ENCODE measurements around the gene CARD19. TPM values are rescaled to one million over a fixed set of nuclear protein-coding genes. Genes with fewer than 3 reads are reported as not detected.

Gene CARD19
- total and polyA plus RNA-seq, 11 donors = 24.2 to 46.2 (median 30.5) TPM

GRCh38 chr9:93079371-93079770, 16.6 kb upstream of the CARD19 start:
- WGBS, 4 donors = 91 to 100% (median 95%) methylated on average over 7 to 13 of the region's 13 CpGs
- TF ChIP-seq POLR2A (IDR thresholded peaks at IDR 0.05) (no peak), CTCF (IDR thresholded peaks at IDR 0.05) (no peak)
- H3K9me3 ChIP-seq = no peaks in the 10 kb centered on the region
- intact Hi-C loops (cut with DNase I) = no loop called here
- H3K36me3 ChIP-seq = no peaks in the 10 kb centered on the region
- no peak overlapping the region for H3K4me3 ChIP-seq
- ATAC-seq = no peak
- DNase-seq = peak in 1 of 5 donors; percentile 9
- H3K4me1 ChIP-seq = peaks cover 0 to 14% (median 0%) of the 10 kb centered on the region in 12 donors
- no peaks in the 10 kb centered on the region for H3K27me3 ChIP-seq
- no peak overlapping the region for H3K27ac ChIP-seq

- H3K27me3 ChIP-seq = no peaks in the 10 kb centered on the region
- intact Hi-C loops (cut with DNase I) = loop anchor here in 1 of 10 donors (10.0 kb wide), 2 partner anchors 66 to 116 kb away; no protein-coding TSS in a partner anchor
- H3K4me3 ChIP-seq = no peak overlapping the region
- no peak for TF ChIP-seq CTCF (IDR thresholded peaks at IDR 0.05)
- TF ChIP-seq POLR2A (IDR thresholded peaks at IDR 0.05) = no peak
- WGBS, 4 donors = 84 to 97% (median 95%) methylated on average over 8 to 9 of the region's 9 CpGs
- no peak overlapping the region for H3K27ac ChIP-seq
- H3K4me1 ChIP-seq = peaks cover 0 to 14% (median 0%) of the 10 kb centered on the region in 12 donors
- peak in 1 of 5 donors; percentile 16 for DNase-seq
- no peaks in the 10 kb centered on the region for H3K9me3 ChIP-seq
- H3K36me3 ChIP-seq = no peaks in the 10 kb centered on the region
- no peak for ATAC-seq
Observed at GRCh38 chr9:93080406-93080805, 15.6 kb upstream of the CARD19 start.

- TF ChIP-seq POLR2A (IDR thresholded peaks at IDR 0.05) = no peak
- no peak for TF ChIP-seq CTCF (IDR thresholded peaks at IDR 0.05)
- DNase-seq = peak in 2 of 5 donors; percentile 6 to 8
Observed at GRCh38 chr9:93081081-93081529, 14.9 kb upstream of the CARD19 start.

GRCh38 chr9:93081931-93082330, 14.1 kb upstream of the CARD19 start:
- TF ChIP-seq CTCF (IDR thresholded peaks at IDR 0.05) (no peak), POLR2A (IDR thresholded peaks at IDR 0.05) (no peak)
- Histone ChIP-seq H3K4me1 (peaks cover 0 to 14% (median 0%) of the 10 kb centered on the region in 12 donors), H3K9me3 (no peaks in the 10 kb centered on the region), H3K36me3 (no peaks in the 10 kb centered on the region), H3K27ac (no peak overlapping the region), H3K27me3 (no peaks in the 10 kb centered on the region), H3K4me3 (no peak overlapping the region)
- ATAC-seq (no peak), DNase-seq (no peak)
- intact Hi-C loops (cut with DNase I) = loop anchor here in 1 of 10 donors (10.0 kb wide), 2 partner anchors 67 to 117 kb away; no protein-coding TSS in a partner anchor
- WGBS, 4 donors = 91 to 96% (median 93%) methylated on average over 3 of the region's 3 CpGs

More at GRCh38 chr9:93081081-93081529, 14.9 kb upstream of the CARD19 start:
- H3K4me1 ChIP-seq = peaks cover 0 to 14% (median 0%) of the 10 kb centered on the region in 12 donors
- no peak overlapping the region for H3K4me3 ChIP-seq
- H3K27ac ChIP-seq = no peak overlapping the region
- H3K9me3 ChIP-seq = no peaks in the 10 kb centered on the region
- no peaks in the 10 kb centered on the region for H3K36me3 ChIP-seq
- WGBS, 4 donors = 87 to 91% (median 89%) methylated on average over 9 to 10 of the region's 10 CpGs
- no peak for ATAC-seq
- no peaks in the 10 kb centered on the region for H3K27me3 ChIP-seq
- intact Hi-C loops (cut with DNase I) = loop anchor here in 1 of 10 donors (10.0 kb wide), 2 partner anchors 66 to 116 kb away; no protein-coding TSS in a partner anchor

Data from heart left ventricle (tissue), 16 donors.